Upper lobe of left lung (tissue), 6 donors: ENCODE data around the gene MAMDC2. TPM values are rescaled to one million over a fixed set of nuclear protein-coding genes. Genes with fewer than 3 reads are reported as not detected.
"Not testable (repeated sequence)": the region's sequence is repeated elsewhere in the genome, so short reads cannot be mapped to it uniquely, and the experiment has no call there.

ENCODE experiments used
- ATAC-seq, 2 donors: fragments of 200-7000 bp; cut with Tn5 transposase; one replicate each; pipeline ENCODE4 v1.9.1; 2022; ENCODE audit warnings: mild to moderate bottlenecking in 2 of 2, moderate library complexity in 2 of 2; ENCODE audit not compliant: low FRiP score in 2 of 2
- DNase-seq, 2 donors: peaks; one replicate each; pipeline ENCODE4 v3.0.0-alpha.2; 2019 to 2020
- H3K27ac ChIP-seq, 4 donors: fragments of 200-600 bp; sonication (generic); one replicate each; pipeline ENCODE4 v1.5.1; 2016 to 2019
- H3K27me3 ChIP-seq, 4 donors: fragments of 200-600 bp; sonication (generic); one replicate each; pipeline ENCODE4 v1.5.1; 2017 to 2019
- H3K36me3 ChIP-seq, 4 donors: fragments of 200-600 bp; sonication (generic); one replicate each; pipeline ENCODE4 v1.5.1; 2016 to 2019
- H3K4me1 ChIP-seq, 4 donors: fragments of 200-600 bp; sonication (generic); one replicate each; pipeline ENCODE4 v1.5.1; 2018 to 2019
- H3K4me3 ChIP-seq, 4 donors: fragments of 200-600 bp; sonication (generic); one replicate each; pipeline ENCODE4 v1.5.1; 2017 to 2019; ENCODE audit warnings: mild to moderate bottlenecking in 2 of 4, moderate library complexity in 1 of 4
- H3K9me3 ChIP-seq, 4 donors: fragments of 200-600 bp; sonication (generic); one replicate each; pipeline ENCODE4 v1.5.1; 2018 to 2019
- EP300 ChIP-seq, 4 donors: sonication (generic); formaldehyde crosslinking; IDR thresholded peaks; one replicate each; pipeline ENCODE4 v1.5.1; 2017; ENCODE audit warnings: antibody characterized with exemption in 4 of 4, control low read depth in 2 of 4
- POLR2A ChIP-seq, 4 donors: fragments of 450-650 bp; IDR thresholded peaks; one replicate each; pipeline ENCODE4 v1.5.1; 2016 to 2017; ENCODE audit warnings: antibody characterized with exemption in 4 of 4, mild to moderate bottlenecking in 2 of 4
- POLR2AphosphoS5 ChIP-seq, 2 donors: sonication (generic); formaldehyde crosslinking; IDR thresholded peaks; one replicate each; pipeline ENCODE4 v1.5.1; 2017; ENCODE audit warnings: antibody characterized with exemption in 2 of 2
- WGBS, 2 donors: methylation state at CpG; one replicate each; pipeline ENCODE4 v1.1.5; 2017 to 2018; 5-methylcytosine and 5-hydroxymethylcytosine counted together
- total RNA-seq, 6 donors: library from RNA; depleted of rRNA in 4 of 6; stranded (reverse); fragments of >200 nt in 4 of 6; gene quantifications; one replicate each; pipeline versions ENCODE4 v1.1.0 to v1.2.1, GENCODE V29; 2016 to 2021
- TF ChIP-seq, protein P1 (sequence below), 6 experiments: fragments of 450-650 bp in 4 of 6; fragments of 200-600 bp in 2 of 6; sonication (generic) in 2 of 6; IDR thresholded peaks; one replicate each; pipeline ENCODE4 v1.5.1; 2016 to 2019; ENCODE audit warnings: antibody characterized with exemption in 6 of 6
- donor health status: DM: no; HTN: no; CAD: no; lungs with moderate emphysema.
- donor health status: DM: no; HTN: yes; CAD: no; lungs with severe emphysema.

MAMDC2 gene
- total RNA-seq, 6 donors from 2014 or later = 26.5 to 50.1 (median 46.5) TPM

DNA sequence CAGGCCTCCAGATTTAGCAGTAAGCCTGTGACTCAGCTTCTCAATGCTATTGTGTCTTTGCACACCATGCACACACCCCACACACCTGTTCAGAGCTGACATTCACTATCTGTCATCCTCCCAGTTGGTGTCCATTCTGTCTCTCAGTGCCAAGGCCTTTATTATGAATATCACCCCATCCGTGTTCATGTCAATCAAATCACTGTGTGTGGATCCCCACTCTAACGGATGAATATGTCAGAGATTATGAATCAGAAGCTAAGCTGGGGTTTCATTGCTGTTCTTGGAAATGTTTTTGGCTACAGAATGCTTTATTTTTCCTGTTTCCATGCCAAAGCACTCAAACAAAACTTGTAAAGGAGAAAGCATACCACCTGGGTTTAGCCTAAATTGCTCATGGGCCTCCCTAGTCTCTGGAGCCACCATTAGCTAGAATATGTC lies 9.4 kb upstream of the MAMDC2 start:
- H3K27me3 ChIP-seq = no peaks in the 10 kb centered on the region
- no peaks in the 10 kb centered on the region for H3K9me3 ChIP-seq
- ATAC-seq (no peak), DNase-seq (no peak)
- H3K4me1 ChIP-seq = no peaks in the 10 kb centered on the region
- no peak overlapping the region for H3K27ac ChIP-seq
- TF ChIP-seq, protein P1, sequence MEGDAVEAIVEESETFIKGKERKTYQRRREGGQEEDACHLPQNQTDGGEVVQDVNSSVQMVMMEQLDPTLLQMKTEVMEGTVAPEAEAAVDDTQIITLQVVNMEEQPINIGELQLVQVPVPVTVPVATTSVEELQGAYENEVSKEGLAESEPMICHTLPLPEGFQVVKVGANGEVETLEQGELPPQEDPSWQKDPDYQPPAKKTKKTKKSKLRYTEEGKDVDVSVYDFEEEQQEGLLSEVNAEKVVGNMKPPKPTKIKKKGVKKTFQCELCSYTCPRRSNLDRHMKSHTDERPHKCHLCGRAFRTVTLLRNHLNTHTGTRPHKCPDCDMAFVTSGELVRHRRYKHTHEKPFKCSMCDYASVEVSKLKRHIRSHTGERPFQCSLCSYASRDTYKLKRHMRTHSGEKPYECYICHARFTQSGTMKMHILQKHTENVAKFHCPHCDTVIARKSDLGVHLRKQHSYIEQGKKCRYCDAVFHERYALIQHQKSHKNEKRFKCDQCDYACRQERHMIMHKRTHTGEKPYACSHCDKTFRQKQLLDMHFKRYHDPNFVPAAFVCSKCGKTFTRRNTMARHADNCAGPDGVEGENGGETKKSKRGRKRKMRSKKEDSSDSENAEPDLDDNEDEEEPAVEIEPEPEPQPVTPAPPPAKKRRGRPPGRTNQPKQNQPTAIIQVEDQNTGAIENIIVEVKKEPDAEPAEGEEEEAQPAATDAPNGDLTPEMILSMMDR (IDR thresholded peaks at IDR 0.05) = no peak
- TF ChIP-seq POLR2AphosphoS5 (IDR thresholded peaks at IDR 0.05) (no peak), EP300 (IDR thresholded peaks at IDR 0.05) (no peak), POLR2A (IDR thresholded peaks at IDR 0.05) (no peak)
- H3K4me3 ChIP-seq = no peak overlapping the region
- no peaks in the 10 kb centered on the region for H3K36me3 ChIP-seq
- 81 to 84% methylated on average over 2 of the region's 2 CpGs for WGBS, 2 donors

DNA sequence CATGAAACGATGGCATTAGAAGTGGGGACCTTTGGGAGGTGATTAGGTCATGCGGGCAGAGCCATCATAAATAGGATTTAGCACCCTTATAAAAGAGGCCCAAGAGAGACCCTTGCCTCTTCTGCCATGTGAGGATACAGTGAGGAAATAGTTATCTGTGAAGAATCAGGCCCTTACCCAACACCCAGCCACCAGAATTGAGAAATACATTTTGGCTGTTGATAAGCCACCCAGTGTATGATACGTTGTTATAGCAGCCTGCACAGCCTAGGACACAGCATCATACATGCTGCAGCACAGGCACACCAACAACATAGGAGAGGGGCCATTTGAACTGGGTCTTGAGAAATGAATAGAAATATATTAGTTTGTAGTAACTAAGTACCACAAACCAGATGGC lies 8.0 kb upstream of the MAMDC2 start:
- TF ChIP-seq, protein P1 (IDR thresholded peaks at IDR 0.05) = no peak
- no peak for TF ChIP-seq POLR2AphosphoS5 (IDR thresholded peaks at IDR 0.05)
- WGBS, 2 donors = 76 to 81% methylated on average over 3 of the region's 3 CpGs
- Histone ChIP-seq H3K27ac (no peak overlapping the region), H3K27me3 (no peaks in the 10 kb centered on the region), H3K9me3 (no peaks in the 10 kb centered on the region), H3K4me3 (no peak overlapping the region), H3K36me3 (no peaks in the 10 kb centered on the region), H3K4me1 (no peaks in the 10 kb centered on the region)
- no peak for ATAC-seq
- DNase-seq = no peak

DNA sequence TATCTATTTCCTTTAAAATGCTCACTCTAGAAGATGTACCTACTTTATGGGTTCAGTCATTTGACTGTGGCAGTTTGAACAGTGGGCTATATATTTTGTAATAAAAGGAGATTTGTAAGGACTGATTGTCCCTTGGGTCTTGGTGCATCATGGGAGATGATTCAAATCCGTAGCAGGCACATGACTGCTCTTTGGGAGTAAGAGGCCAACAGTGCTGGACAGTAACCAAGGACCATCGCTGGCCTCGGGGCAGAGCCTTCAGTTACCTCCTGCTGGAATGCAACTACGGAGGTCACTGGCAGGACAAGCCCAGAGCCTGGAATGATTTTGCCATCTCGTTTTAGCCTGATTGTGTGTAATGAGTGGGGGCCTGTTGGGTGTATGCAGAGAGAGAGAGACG lies 7.0 kb upstream of the MAMDC2 start:
- Histone ChIP-seq H3K27ac (no peak overlapping the region), H3K9me3 (no peaks in the 10 kb centered on the region), H3K4me3 (no peak overlapping the region), H3K36me3 (no peaks in the 10 kb centered on the region), H3K27me3 (no peaks in the 10 kb centered on the region), H3K4me1 (no peaks in the 10 kb centered on the region)
- DNase-seq (no peak), ATAC-seq (no peak)
- 77 to 82% methylated on average over 6 of the region's 6 CpGs for WGBS, 2 donors
- TF ChIP-seq EP300 (IDR thresholded peaks at IDR 0.05) (no peak), POLR2A (IDR thresholded peaks at IDR 0.05) (no peak), POLR2AphosphoS5 (IDR thresholded peaks at IDR 0.05) (no peak)
- TF ChIP-seq, protein P1 (IDR thresholded peaks at IDR 0.05) = no peak

DNA sequence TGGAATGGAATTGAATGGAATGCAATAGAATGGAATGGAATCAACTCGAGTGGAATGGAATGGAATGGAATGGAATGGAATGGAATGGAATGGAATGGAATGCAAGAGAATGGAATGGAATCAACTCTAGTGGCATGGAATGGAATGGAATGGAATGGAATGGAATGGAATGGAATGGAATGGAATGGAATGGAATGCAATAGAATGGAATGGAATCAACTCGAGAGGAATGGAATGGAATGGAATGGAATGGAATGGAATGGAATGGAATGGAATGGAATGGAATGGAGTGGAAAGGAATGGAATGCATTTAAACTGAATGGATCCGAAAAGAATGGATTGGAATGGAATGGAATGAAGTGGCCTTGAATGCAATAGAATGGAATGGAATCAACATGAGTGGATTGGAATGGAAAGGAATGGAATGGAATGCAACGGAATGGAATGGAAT lies 5.5 kb upstream of the MAMDC2 start:
- not testable (repeated sequence) for H3K36me3 ChIP-seq, DNase-seq, H3K9me3 ChIP-seq, H3K4me3 ChIP-seq, H3K27ac ChIP-seq, H3K4me1 ChIP-seq, H3K27me3 ChIP-seq
- peak; percentile 78 to 90 for ATAC-seq
- WGBS, 2 donors = 61 to 71% methylated on average over 4 of the region's 4 CpGs

DNA sequence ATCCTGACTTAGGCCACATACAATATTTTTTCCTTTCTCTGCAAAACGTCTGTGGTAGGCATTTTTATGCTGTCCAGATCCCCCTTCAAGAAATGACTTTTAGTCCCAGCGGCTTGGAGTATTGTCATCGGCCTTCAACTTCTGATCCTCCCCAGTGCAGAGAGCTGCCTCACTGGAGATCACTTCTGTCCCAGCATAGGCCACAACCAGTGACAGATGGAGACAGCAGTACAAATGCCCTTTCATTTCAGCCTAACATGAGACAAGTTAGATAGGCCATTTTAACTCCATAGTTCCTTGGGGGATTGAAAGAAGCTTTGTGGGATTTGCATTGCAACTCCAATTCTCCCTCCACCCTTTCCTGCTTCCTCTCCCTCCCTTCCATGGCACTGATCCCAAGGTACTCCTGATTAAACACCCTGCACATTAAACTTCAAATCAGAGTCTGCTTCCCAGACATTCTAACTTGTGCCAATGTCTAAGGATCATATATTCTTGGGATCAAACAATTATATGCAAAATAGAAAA lies 3.2 kb upstream of the MAMDC2 start:
- ATAC-seq (no peak), DNase-seq (no peak)
- Histone ChIP-seq H3K27ac (no peak overlapping the region), H3K27me3 (peaks cover 0 to 5% (median 0%) of the 10 kb centered on the region in 4 donors), H3K36me3 (no peaks in the 10 kb centered on the region), H3K9me3 (no peaks in the 10 kb centered on the region), H3K4me3 (no peak overlapping the region), H3K4me1 (peaks cover 12 to 15% (median 14%) of the 10 kb centered on the region in 4 donors)
- TF ChIP-seq EP300 (IDR thresholded peaks at IDR 0.05) (no peak), POLR2A (IDR thresholded peaks at IDR 0.05) (no peak), POLR2AphosphoS5 (IDR thresholded peaks at IDR 0.05) (no peak)
- TF ChIP-seq, protein P1 (IDR thresholded peaks at IDR 0.05) = no peak
- 73 to 75% methylated on average over 3 of the region's 3 CpGs for WGBS, 2 donors
